HG02973 (cell line): ENCODE results near the gene VPS25.
"Not testable (repeated sequence)": the region's sequence is repeated elsewhere in the genome, so short reads cannot be mapped to it uniquely, and the experiment has no call there.

Experiments
- ATAC-seq: cut with Tn5 transposase; IDR thresholded peaks from one replicate; pipeline ENCODE4 v1.9.1; 2021; ENCODE audit warnings: moderate library complexity; ENCODE audit not compliant: unreplicated experiment

Gene VPS25

GRCh38 chr17:42773290-42774035 is at the start of gene VPS25:
TSS of gene VPS25 (plus strand) at chr17:42773449. CDS start at chr17:42773476, 27 bp downstream.
- ATAC-seq, result peak; percentile 71

DNA sequence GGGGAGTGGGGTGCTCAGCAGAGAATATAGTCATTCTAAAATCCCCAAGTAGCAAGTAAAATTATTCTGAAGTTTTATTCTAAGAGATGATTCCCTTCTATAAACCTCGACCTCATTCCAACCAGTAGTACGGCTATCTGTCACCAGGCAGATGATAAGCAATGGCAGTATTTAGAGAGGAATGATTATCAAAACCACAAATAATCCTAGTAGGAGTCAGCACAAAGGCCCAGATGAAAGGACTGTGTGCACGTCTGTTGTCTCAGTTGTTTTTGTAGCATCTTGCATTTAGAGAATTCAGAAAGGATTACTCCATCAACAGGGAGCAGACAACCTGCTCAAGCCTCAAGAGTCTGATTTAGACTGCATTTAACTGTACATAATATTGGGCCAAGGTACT is 49.6 kb upstream of the VPS25 start:
- no peak for ATAC-seq

- ATAC-seq, result no peak
Measured at GRCh38 chr17:42725143-42725542, 48.1 kb upstream of the VPS25 start.

- ATAC-seq, result no peak
Measured at GRCh38 chr17:42740699-42741098, 32.5 kb upstream of the VPS25 start.

DNA sequence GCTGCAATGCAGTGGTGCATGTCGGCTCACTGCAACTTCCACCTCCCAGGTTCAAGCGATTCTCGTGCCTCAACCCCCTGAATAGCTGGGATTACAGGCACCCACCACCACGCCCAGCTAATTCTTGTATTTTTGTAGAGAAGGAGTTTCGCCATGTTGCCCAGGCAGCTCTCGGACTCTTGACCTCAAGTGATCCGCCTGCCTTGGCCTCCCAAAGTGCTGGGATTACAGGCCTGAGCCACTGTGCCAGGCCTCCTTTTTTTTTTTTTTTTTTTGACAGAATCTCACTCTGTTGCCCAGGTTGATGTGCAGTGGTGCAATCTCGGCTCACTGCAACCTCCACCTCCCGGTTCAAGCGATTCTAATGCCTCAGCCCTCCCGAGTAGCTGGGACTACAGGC is 30.3 kb upstream of the VPS25 start:
- not testable (repeated sequence) for ATAC-seq

- ATAC-seq, result no peak
Measured at GRCh38 chr17:42743595-42744282, 29.5 kb upstream of the VPS25 start.

DNA sequence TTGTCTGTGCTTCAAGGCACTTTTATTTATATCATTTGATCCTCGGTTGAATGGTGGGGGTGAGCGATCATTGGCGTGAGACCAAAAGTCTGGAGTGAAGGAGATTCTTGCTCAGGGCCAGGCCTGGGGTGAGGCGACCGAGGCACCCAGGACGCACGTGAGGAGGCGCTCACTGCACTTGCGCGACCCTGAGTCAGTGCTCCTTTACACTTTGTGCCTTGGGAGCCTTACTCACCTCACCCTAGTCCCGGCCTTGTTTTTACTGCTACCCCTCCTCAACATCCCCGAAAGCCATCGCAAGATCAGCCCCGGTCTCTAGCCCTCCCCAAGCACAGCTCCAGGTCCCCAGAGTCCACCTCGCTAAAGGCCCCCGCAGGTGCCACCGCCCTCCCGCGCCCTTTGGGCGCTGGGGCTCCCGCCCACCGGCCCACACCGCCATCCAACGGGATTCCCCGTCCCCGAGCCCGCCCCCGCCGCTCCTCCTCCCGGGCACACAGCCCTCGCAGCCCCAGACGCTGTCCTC is 28.9 kb upstream of the VPS25 start:
- ATAC-seq, result peak; percentile 35

DNA sequence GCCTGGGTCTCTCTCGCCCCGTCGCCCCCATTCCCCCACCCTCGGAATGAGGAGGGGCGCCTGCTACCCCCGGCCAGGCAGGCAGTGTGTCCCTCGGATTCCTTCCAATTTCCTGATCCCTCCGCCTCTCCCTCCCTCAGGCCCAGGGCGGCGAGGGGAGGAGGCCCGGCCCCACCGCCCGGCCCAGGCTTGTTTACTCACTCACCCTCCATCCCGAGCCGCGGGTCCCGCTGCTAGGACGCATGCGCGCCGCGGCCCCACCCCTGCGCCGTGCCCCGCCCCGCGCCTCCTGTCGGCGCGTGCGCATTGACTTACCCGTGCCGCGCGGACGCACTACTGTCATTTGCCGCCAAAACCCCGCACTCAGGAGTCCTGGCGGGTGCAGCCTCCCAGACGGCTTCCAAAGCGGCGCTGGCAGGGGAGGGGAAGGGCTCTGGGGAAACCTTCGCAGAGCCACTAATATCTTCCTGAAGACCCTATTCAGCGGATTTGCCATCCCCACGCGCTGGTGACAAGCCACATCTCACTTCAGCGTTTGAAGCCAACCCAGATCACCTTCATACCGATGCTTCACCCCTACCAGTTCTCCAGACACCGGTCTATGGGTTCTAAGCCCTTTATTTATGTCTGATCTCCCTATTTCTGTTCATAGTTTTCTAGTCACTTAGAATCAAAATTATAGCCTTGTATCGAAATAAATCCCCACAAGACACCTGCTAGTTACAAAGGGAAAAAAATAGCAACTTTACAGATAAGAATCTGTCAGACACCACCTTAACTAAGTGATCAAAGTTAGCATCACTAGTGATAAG is 28.2 kb upstream of the VPS25 start, which contains the start of gene EZH1:
Gene EZH1, minus strand, starts transcription at position 235 of the 812 bp plus-strand sequence. CDS start 16,099 bp downstream, outside the sequence.
- peak; percentile 70 for ATAC-seq

- ATAC-seq, result no peak
Measured at GRCh38 chr17:42748202-42748907, 24.9 kb upstream of the VPS25 start.

- ATAC-seq, result no peak
Measured at GRCh38 chr17:42748908-42749798, 24.1 kb upstream of the VPS25 start.

DNA sequence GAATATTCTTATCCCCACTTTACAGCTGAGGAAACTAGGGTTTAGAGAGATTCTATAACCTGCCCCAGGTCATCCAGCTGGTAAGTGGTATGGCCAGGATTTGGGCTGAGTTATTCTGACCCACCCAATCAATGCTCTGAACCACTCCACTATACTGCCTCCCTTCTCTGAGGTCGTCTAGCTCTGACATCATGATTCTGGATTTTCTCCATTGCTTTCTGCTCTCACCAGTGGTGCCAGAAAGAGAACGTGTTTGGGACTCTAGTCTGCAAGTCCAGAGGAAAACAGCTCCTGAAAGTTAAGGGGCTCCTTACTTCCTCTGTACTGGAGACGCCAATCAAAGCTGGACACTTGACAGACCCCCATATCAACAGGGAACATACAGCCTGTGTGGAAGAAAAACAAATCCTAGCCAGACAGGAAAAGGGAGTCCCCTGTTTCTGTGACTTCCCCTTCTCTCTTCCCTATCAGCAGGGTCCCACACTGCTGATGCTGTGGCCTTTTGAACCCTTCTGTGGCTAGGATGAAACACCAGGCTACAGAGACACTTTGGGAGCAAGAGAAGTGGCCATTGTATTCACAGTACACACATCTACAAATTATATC is 22.4 kb upstream of the VPS25 start:
- no peak for ATAC-seq

- no peak for ATAC-seq
Measured at GRCh38 chr17:42751628-42752027, 21.6 kb upstream of the VPS25 start.

DNA sequence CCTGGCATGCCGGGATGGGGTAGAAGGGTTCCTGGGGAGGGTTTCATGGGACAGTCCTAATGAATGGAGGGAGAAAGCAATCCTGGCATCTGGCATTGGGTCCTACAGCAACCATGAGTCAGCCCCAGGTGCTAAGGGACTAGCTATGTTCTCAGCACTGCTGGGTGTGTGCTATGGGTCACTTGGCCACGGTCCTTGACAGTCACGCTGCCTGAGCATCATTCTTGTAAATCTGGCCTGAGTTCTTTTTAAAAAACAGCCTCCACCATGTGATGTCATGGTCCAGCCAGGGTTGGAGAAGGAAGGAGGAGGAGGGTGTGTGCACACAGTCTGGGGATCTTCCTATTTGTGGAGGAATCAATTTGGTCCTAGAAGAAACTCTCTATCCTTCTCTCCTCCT is 18.5 kb upstream of the VPS25 start:
- ATAC-seq, result no peak

GRCh38 chr17:42759982-42760651 is 13.1 kb upstream of the VPS25 start:
- no peak for ATAC-seq

DNA sequence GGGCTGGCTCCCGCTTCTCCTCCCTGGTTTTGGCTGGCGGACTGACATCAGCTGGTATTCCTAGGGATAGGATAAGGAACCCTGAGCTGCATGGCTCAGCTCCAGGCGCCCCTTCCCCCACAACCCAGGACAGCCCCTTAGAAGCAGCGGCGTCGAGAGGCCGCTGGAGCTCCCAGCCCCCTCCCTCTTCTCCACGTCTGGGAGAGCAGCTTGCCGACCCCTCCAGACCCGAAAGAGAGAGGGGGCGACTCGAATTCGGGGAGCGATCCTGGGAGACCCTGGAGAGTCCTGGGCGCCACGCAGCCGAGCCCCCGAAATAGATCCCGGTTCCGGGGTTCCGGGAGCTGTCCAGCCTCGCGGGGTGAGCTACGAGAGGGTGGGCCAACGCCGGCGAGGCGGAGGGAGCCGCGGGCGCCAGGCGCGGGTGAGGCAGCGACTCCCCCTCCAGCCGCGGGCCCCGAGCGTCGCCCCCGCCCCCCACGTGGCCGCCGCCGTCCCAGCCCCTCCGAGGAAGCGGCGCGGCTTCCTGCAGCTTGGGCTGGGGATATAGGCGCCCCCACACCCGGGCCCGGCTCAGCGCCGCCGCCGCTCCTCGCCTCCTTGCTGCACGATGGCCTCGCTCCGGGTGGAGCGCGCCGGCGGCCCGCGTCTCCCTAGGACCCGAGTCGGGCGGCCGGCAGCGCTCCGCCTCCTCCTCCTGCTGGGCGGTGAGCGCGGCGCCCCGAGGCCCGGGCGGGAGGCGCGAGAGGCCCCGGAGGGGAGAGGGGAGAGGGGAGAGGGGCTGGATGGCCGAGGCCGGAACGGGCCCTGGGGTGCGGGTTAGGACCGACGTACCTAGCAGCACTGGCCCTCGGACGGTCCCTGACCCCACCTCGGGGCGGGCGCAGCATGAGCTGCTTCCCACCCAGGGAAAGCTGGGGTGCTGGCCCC is 12.3 kb upstream of the VPS25 start, which contains the start of gene RAMP2:
Gene RAMP2, plus strand, starts transcription at position 576 of the 930 bp plus-strand sequence. Its CDS starts 35 bp downstream, at position 611.
- no peak for ATAC-seq

- ATAC-seq, result no peak
Measured at GRCh38 chr17:42761638-42762037, 11.6 kb upstream of the VPS25 start.

GRCh38 chr17:42766124-42766523 is 7.1 kb upstream of the VPS25 start:
- no peak for ATAC-seq
